K562 (cell line): ENCODE data around the gene SLC25A5. TPM values are rescaled to one million over a fixed set of nuclear protein-coding genes. Genes with fewer than 3 reads are reported as not detected.

Source experiments
- ATAC-seq: fragments of 200-7000 bp; cut with Tn5 transposase; 3 replicates; pipeline ENCODE4 v1.9.1; 2020; ENCODE audit warnings: moderate library complexity
- BruUV-seq: library from RNA; stranded (reverse); fragments of 400-500 nt; replicated peaks from 2 replicates; lab custom pipeline; 2021; lab: Mats Ljungman, UMichigan
- CTCF ChIA-PET: fragments of 300-600 bp; formaldehyde crosslinking; extraction: SDS; loops from one replicate; lab custom pipeline; 2021; ENCODE audit warnings: low intra/inter-chr PET ratio; lab: Yijun Ruan, JAX
- POLR2A ChIA-PET: fragments of 300-600, 350-650 bp; sonication (Branson Sonifier 250); formaldehyde crosslinking; extraction: SDS; loops from one replicate; lab custom pipeline; 2021; ENCODE audit warnings: antibody characterized with exemption, inconsistent platforms; lab: Yijun Ruan, JAX
- DNase-seq, 4 experiments: peaks; one replicate each; pipeline versions ENCODE4 v3.0.0 to v3.0.0-alpha.2; 2011 to 2018; ENCODE audit warnings: low spot score in 3 of 4, mixed read lengths in 3 of 4; ENCODE audit errors: extremely low read depth in 1 of 4
- FAIRE-seq: peaks from 2 replicates; lab custom pipeline; 2011; peaks lifted over from hg19 to GRCh38; lab: Jason Lieb, UNC
- H2AFZ ChIP-seq: 2 replicates; pipeline ENCODE4 v1.6.0; 2011; ENCODE audit warnings: low read depth, low read length, control low read depth, inconsistent platforms
- H3K27ac ChIP-seq: fragments of 200-600 bp; 3 replicates; pipeline ENCODE4 v1.8.0; 2011; ENCODE audit warnings: low read depth, mild to moderate bottlenecking, control low read depth, inconsistent platforms, low read length, moderate library complexity, mixed read lengths; ENCODE audit errors: extremely low read depth
- H3K27me3 ChIP-seq, 2 experiments: fragments of 300-600 bp in 1 of 2; 2 replicates in 1 of 2; 3 replicates in 1 of 2; pipeline versions ENCODE4 v1.6.0 to v1.8.0; 2011; ENCODE audit warnings: inconsistent platforms in 2 of 2, low read length in 2 of 2, mild to moderate bottlenecking in 1 of 2, mixed read lengths in 1 of 2, moderate library complexity in 1 of 2; ENCODE audit not compliant: control insufficient read depth in 2 of 2, insufficient read depth in 2 of 2
- H3K36me3 ChIP-seq: fragments of 300-600 bp; 3 replicates; pipeline ENCODE4 v1.8.0; 2011; ENCODE audit warnings: mild to moderate bottlenecking, low read length, inconsistent platforms; ENCODE audit not compliant: control insufficient read depth, insufficient read depth
- H3K4me1 ChIP-seq, 2 experiments: fragments of 200-600 bp in 1 of 2; replicated peaks in 1 of 2; 2 replicates in 1 of 2; 3 replicates in 1 of 2; pipeline versions ENCODE4 v1.5.1 to v1.8.0; 2011; ENCODE audit warnings: inconsistent platforms in 2 of 2, low read length in 2 of 2, mild to moderate bottlenecking in 1 of 2, mixed read lengths in 1 of 2, moderate library complexity in 1 of 2; ENCODE audit not compliant: control insufficient read depth in 2 of 2, insufficient read depth in 2 of 2
- H3K4me2 ChIP-seq: 2 replicates; pipeline ENCODE4 v1.6.1; 2011; ENCODE audit warnings: low read length, control low read depth, inconsistent platforms, mixed read lengths; ENCODE audit not compliant: insufficient read depth
- H3K4me3 ChIP-seq: fragments of 200-600 bp; sonication (generic), shearing (Covaris generic); 2 replicates; pipeline ENCODE4 v1.5.1; 2016; ENCODE audit warnings: control low read depth, inconsistent platforms
- H3K79me2 ChIP-seq: fragments of 200-600 bp; 3 replicates; pipeline ENCODE4 v1.8.0; 2011; ENCODE audit warnings: low read length, inconsistent platforms; ENCODE audit not compliant: control insufficient read depth, insufficient read depth
- H3K9ac ChIP-seq, 2 experiments: 2 replicates each; pipeline versions ENCODE4 v1.6.0 to v1.6.1; 2011; ENCODE audit warnings: low read depth in 2 of 2, low read length in 2 of 2, control low read depth in 1 of 2, inconsistent platforms in 1 of 2, mild to moderate bottlenecking in 1 of 2, mixed read lengths in 1 of 2; ENCODE audit not compliant: insufficient read depth in 1 of 2
- H3K9me1 ChIP-seq: one replicate; pipeline ENCODE4 v1.6.0; 2011; ENCODE audit warnings: inconsistent platforms, mild to moderate bottlenecking, low read length, moderate library complexity; ENCODE audit not compliant: control insufficient read depth, insufficient read depth
- H3K9me3 ChIP-seq: replicated peaks from 2 replicates; pipeline ENCODE4 v1.5.1; 2011; ENCODE audit warnings: low read depth, low read length, inconsistent platforms; ENCODE audit not compliant: control insufficient read depth, insufficient read depth
- H4K20me1 ChIP-seq: replicated peaks from 2 replicates; pipeline ENCODE4 v1.6.1; 2011; ENCODE audit warnings: low read length, inconsistent platforms, mixed read lengths; ENCODE audit not compliant: control insufficient read depth, insufficient read depth
- HMG20B ChIP-seq: fragments of 250-450 bp; sonication (Bioruptor Pico); IDR thresholded peaks from 2 replicates; pipeline ENCODE4 v1.5.0; 2021; ENCODE audit warnings: mild to moderate bottlenecking
- MEIS2 ChIP-seq: fragments of 450-650 bp; IDR thresholded peaks from 2 replicates; pipeline ENCODE4 v1.6.1; 2014; ENCODE audit warnings: mild to moderate bottlenecking; ENCODE audit not compliant: partially characterized antibody
- NRF1 ChIP-seq, 2 experiments: fragments of 450-650 bp; IDR thresholded peaks in 1 of 2; conservative IDR thresholded peaks in 1 of 2; 2 replicates each; pipeline ENCODE4 v1.6.1; 2014; ENCODE audit warnings: mild to moderate bottlenecking in 2 of 2
- PRDM10 ChIP-seq: fragments of 450-650 bp; IDR thresholded peaks from 2 replicates; pipeline ENCODE4 v1.6.1; 2018; ENCODE audit not compliant: partially characterized antibody
- SRSF7 ChIP-seq: fragments of 200-400 bp; formaldehyde crosslinking; optimal IDR thresholded peaks from 2 replicates; pipeline ENCODE3; 2017; ENCODE audit warnings: mild to moderate bottlenecking, low read depth, low read length
- WGBS: fragments of 100-300 bp; shearing (Covaris generic); methylation state at CpG from one replicate; pipeline ENCODE4 v1.1.6; 2016; ENCODE audit warnings: low coverage, mixed read lengths; ENCODE audit not compliant: insufficient coverage; ENCODE audit errors: missing lambda C conversion rate; 5-methylcytosine and 5-hydroxymethylcytosine counted together
- in situ Hi-C: fragments of 300-500 bp; cut with MboI; formaldehyde crosslinking; loops from 4 replicates; pipeline ENCODE4 v1.15.0; 2018; ENCODE audit warnings: inconsistent platforms, mixed read lengths
- intact Hi-C: fragments of 100-400 bp; cut with micrococcal nuclease; formaldehyde crosslinking; loops from 2 replicates; pipeline ENCODE4 v1.14.2; 2022
- polyA plus RNA-seq, 8 experiments: library from polyadenylated mRNA; depleted of rRNA in 4 of 8; stranded (reverse) in 5 of 8; unstranded in 3 of 8; fragments of >200 nt; fragmentation: Nextera tagmentation in 2 of 8; fragmentation: Illumina TruSeq in 1 of 8; extraction: Ambion mirVana in 2 of 8; extraction: Trizol in 1 of 8; gene quantifications; 2 replicates each; pipeline versions ENCODE4 v1.2.1 to v1.2.3, GENCODE V29; 2011 to 2014; ENCODE audit warnings: inconsistent platforms in 1 of 8, missing spikeins in 1 of 8
- total RNA-seq, 7 experiments: library from RNA; depleted of rRNA in 6 of 7; stranded (reverse); fragments of >200 nt in 6 of 7; fragmentation: Illumina TruSeq in 2 of 7; extraction: Trizol in 2 of 7; gene quantifications; 2 replicates each; pipeline versions ENCODE4 v1.2.1 to v1.2.3, GENCODE V29; 2011 to 2021; ENCODE audit warnings: low replicate concordance in 1 of 7

SLC25A5 gene
- total and polyA plus RNA-seq, 9 of the 15 experiments (the other 6 are each of a cell fraction or from before 2014, with no cell fraction given) = 470 to 5,247 (median 596) TPM

- TF ChIP-seq NRF1 (conservative IDR thresholded peaks at IDR 0.05 in 1 of 2, IDR thresholded peaks at IDR 0.05 in 1 of 2) = peak; percentile 35 to 44; a peak in 2 of 4 replicates
These were observed 26.9 kb upstream of the SLC25A5 start (continued) for GRCh38 chrX:119441295-119441694.

- CTCF ChIA-PET = no interaction called here
- no peaks in the 10 kb centered on the region for H3K9me3 ChIP-seq
- intact Hi-C loops (no loop called here), in situ Hi-C loops (no loop called here)
- no peaks in the 10 kb centered on the region for H4K20me1 ChIP-seq
- BruUV-seq = no TSS peak
- H3K27ac ChIP-seq = no peak overlapping the region
- no peaks in the 10 kb centered on the region for H3K27me3 ChIP-seq
- no peak for FAIRE-seq
- no peak overlapping the region for H3K4me2 ChIP-seq
- TF ChIP-seq MEIS2 (peak; percentile 6), SRSF7 (no peak), PRDM10 (no peak), HMG20B (CRISPR knock-in tag) (no peak)
- H3K79me2 ChIP-seq = no peaks in the 10 kb centered on the region
- H3K9ac ChIP-seq = no peak overlapping the region
- no peaks in the 10 kb centered on the region for H3K4me1 ChIP-seq
- WGBS = 31% methylated on average over 2 of the region's 2 CpGs
- no peak overlapping the region for H3K4me3 ChIP-seq
- H2AFZ ChIP-seq = no peak overlapping the region
- H3K9me1 ChIP-seq = no peaks in the 10 kb centered on the region
- no peaks in the 10 kb centered on the region for H3K36me3 ChIP-seq
- DNase-seq = no peak
- POLR2A ChIA-PET = no interaction called here
- ATAC-seq = no peak
These were observed 26.0 kb upstream of the SLC25A5 start for GRCh38 chrX:119442286-119442685.
